HL-60 (cell line): ENCODE data around the gene OAS1.

Experiments used
- TF ChIP-seq, protein P1 (sequence below): IDR thresholded peaks from one replicate; pipeline ENCODE4 v1.5.1; 2011; ENCODE audit warnings: low read length, control low read depth, inconsistent platforms; ENCODE audit not compliant: insufficient read depth
- TF ChIP-seq, protein P2 (sequence below): IDR thresholded peaks from 2 replicates; pipeline ENCODE4 v1.6.1; 2012; ENCODE audit warnings: low read depth; ENCODE audit not compliant: insufficient replicate concordance

- TF ChIP-seq, protein P1, sequence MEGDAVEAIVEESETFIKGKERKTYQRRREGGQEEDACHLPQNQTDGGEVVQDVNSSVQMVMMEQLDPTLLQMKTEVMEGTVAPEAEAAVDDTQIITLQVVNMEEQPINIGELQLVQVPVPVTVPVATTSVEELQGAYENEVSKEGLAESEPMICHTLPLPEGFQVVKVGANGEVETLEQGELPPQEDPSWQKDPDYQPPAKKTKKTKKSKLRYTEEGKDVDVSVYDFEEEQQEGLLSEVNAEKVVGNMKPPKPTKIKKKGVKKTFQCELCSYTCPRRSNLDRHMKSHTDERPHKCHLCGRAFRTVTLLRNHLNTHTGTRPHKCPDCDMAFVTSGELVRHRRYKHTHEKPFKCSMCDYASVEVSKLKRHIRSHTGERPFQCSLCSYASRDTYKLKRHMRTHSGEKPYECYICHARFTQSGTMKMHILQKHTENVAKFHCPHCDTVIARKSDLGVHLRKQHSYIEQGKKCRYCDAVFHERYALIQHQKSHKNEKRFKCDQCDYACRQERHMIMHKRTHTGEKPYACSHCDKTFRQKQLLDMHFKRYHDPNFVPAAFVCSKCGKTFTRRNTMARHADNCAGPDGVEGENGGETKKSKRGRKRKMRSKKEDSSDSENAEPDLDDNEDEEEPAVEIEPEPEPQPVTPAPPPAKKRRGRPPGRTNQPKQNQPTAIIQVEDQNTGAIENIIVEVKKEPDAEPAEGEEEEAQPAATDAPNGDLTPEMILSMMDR, result no peak
- TF ChIP-seq, protein P2, sequence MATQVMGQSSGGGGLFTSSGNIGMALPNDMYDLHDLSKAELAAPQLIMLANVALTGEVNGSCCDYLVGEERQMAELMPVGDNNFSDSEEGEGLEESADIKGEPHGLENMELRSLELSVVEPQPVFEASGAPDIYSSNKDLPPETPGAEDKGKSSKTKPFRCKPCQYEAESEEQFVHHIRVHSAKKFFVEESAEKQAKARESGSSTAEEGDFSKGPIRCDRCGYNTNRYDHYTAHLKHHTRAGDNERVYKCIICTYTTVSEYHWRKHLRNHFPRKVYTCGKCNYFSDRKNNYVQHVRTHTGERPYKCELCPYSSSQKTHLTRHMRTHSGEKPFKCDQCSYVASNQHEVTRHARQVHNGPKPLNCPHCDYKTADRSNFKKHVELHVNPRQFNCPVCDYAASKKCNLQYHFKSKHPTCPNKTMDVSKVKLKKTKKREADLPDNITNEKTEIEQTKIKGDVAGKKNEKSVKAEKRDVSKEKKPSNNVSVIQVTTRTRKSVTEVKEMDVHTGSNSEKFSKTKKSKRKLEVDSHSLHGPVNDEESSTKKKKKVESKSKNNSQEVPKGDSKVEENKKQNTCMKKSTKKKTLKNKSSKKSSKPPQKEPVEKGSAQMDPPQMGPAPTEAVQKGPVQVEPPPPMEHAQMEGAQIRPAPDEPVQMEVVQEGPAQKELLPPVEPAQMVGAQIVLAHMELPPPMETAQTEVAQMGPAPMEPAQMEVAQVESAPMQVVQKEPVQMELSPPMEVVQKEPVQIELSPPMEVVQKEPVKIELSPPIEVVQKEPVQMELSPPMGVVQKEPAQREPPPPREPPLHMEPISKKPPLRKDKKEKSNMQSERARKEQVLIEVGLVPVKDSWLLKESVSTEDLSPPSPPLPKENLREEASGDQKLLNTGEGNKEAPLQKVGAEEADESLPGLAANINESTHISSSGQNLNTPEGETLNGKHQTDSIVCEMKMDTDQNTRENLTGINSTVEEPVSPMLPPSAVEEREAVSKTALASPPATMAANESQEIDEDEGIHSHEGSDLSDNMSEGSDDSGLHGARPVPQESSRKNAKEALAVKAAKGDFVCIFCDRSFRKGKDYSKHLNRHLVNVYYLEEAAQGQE, result no peak
These were observed 9.5 kb downstream of the OAS1 start for GRCh38 chr12:112916270-112916669.
